ENCODE data around the gene NAV2.

NAV2 gene

DNA sequence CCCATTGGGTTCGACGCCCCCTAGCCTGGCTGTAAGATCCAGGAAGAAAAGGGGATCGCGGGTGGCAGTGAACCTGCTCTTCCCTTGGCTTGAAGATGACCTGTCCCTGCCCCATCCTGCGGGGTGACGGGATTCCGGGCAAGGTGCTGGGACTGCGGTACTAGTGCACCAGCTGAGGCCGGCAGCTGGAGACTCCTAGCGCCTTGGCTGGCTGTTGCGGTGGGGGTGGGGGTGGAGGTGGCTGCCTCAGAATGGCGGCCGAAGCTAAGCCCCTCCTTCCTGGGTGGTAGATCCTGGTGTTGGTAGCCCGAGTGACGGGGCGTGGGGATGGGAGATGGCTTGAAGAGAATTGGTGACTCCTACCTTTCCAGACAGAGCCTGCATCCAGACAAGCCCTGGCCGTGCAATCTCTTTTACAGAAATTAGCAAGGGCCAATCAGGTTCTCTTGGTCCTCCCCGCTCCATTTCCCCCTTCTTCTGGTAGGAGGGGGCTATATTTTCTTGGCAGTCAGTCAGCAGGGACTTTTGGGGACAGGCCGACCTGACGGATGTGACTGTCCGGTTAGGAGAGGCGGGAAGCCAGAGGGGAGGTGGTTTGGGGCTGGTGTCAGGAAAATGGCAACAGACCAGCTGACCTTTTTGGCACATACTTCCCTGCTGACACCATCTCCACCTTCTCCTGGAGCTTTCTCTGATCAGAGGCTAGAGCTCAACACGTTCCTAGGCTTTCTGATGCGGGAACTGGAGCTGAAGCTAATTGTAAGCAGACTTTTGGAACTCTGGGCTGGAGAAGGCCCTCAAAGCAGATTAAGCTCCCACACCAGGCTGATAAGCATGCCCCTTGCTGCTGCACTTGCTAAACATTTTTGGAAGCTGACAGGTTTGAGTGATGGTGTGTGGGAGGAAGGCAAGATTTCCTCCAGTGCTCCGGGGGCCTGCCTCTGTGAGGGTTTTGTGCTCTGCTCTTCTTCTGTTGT is 2.0 kb downstream of the NAV2 start:
- DNase-seq (ENCODE audit: low read depth), result no peak

DNA sequence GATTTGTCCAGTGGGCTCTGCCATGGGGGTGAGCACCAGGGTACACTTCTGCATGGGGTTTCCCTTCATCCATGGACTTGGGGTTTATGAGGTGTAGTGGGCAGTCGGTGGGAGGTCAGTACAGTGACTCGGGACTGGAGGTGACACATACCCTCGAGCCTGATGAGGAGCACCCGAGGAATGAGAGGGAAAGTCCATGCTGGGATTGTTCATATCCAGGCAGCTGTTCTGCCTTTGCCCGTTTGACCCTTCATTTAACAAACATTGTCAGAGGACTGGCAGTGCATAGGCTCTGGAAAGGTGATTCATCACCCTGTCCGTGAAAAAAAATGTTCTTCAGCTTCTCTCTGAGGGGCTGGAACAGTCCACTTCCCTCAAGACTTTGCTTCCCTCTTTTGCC is 2.7 kb downstream of the NAV2 start:
- no peak for DNase-seq (ENCODE audit: low read depth)

DNA sequence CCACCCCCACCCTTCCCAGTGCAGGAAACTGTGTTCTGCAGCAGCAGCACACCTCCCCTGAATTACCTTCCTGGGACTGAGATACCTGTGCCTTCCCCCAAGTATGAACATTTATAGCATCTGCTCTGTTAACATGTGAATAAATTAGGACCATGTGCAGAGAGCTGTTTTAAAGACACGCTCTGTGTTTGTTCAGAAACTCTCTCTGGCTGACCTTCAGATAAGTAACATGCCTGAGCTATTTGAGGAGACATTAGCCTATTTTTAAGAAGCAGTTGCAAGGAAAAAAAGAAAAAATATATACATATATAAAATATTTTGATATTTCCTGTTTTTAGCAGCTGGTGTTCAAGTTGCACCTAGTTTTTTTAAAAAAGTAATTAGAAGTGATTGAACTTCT is 5.4 kb downstream of the NAV2 start:
- no peak for DNase-seq (ENCODE audit: low read depth)

DNA sequence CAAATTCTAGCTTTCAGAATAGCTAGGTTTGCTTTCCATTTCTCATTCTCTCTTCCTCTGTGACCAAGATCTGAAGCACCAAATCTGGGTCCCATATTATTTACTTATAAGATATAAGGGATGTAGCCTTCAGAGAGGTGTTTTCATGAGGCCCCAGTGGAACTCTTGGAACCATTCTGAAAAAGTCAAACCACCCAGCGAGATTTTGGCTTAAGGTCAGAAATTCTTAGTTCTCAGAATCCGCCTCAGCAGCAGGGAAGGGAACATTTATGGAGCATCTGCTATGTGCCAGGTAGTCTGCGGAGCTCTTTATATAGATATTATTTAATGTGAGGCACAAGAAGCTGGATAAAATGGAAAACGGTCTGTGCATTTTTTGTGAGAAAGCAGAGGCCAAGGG is 6.3 kb downstream of the NAV2 start:
- DNase-seq (ENCODE audit: low read depth), result no peak

DNA sequence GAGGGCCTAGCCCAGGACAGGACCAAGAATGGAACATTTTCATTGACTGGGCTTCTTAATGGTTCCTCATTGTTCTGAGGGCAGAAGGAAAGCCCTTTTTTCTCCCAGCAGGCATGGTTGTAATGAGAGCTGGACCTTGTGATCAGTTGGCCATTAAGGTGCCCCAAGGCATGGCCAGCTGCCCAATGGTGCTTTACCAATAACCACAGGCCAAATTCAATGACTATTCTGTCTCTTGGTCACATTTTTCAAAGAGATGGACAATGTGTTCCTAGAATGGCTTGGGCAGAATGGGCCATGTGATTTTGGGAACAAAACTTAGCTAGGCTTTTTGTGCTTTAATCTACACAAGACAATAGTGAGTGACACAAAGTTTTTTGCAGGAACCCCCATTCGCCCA is 7.3 kb downstream of the NAV2 start:
- no peak for DNase-seq (ENCODE audit: low read depth)

DNA sequence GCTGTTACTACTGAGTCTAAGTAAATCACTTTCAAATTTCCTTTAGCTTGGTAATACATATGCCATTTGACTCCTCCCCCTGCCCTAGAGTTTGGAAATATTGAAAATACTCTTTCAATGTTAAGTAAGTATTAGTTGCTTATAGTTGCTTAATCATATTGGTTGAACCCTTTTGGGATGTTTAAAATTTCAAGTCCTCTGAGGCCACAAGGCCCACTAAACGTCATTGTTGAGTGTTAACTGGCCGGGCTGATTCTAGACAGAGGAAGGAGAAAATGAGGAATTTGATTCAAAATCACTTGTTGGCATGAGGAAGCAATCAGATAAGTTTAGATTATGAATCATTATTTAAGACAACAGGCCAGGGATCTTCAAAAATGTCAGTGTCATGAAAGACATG is 8.5 kb downstream of the NAV2 start:
- DNase-seq (ENCODE audit: low read depth), result no peak

DNA sequence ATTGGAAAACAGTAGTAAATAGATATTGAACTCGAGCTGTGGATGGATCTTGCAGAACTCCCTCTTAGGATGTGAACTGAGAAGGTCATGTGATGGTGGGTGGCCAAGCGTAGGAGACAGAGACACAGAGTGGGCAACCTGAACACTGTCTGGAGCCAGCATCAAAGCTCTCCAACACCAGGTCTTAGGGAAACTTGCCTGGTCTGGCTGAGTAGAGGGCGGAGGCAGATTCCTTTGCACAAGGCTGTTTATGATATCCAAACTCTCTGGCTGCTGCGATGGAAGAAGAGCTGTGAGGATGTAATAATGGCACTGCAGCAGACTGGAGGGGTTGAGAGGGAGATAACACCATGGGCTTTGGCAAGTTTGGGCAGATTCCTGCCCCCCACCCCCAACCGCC is 10.1 kb downstream of the NAV2 start:
- no peak for DNase-seq (ENCODE audit: low read depth)

DNA sequence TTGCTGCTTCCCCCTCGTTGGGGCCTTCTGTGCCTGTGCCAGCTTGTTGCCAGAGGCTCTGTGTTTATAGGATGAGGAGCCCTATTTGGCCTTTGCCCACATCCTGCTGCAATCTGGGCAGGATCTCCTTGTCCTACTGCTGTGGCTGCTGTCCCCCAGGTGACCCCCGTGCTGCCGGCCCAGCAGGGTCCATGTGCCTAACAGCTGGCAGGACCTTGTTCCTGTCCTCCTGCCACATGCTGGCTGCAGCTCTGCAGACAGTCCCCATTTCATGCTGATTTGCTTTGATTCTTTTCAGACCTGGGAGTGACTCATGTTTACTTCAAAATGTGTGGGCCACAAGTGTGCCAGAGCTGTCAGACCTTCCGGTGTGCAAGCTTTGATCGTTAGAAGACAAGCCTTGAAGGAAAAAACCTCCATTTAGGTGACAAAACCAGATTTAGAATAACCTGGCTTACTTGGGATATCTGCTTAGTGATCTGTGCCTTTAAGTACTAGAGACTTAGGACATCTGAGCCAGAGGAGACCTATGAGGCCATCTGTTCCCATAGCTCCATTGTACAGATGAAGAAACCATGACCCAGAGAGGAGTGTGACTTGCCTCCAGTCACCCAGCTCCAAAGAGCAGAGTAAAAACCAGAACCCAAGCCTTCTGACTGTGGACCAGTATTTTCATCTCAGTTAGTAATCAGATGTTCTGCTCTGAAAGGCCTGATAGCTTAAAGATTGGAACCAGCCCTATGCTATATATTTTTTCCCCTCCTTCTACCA is 11.1 kb downstream of the NAV2 start:
- DNase-seq (ENCODE audit: low read depth), result no peak

DNA sequence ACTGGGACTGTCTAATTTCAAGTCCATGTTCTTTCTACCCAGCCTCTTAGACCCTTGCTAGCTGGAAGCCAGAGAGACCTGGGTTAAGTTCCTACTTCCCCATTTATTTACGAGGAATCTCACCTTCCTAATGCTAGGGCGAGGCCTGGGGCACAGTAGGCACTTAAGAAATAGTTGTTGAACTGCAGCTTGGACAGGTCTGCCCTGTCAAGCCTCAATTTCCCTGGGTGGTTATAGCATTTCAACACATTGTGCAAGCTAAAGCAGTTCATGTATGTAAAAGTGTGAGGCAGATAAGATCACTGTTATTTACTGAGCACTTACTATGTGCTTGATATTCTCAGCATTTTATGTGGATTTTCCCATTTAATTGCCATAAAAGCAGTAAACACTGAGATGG is 12.1 kb downstream of the NAV2 start:
- no peak for DNase-seq (ENCODE audit: low read depth)

DNA sequence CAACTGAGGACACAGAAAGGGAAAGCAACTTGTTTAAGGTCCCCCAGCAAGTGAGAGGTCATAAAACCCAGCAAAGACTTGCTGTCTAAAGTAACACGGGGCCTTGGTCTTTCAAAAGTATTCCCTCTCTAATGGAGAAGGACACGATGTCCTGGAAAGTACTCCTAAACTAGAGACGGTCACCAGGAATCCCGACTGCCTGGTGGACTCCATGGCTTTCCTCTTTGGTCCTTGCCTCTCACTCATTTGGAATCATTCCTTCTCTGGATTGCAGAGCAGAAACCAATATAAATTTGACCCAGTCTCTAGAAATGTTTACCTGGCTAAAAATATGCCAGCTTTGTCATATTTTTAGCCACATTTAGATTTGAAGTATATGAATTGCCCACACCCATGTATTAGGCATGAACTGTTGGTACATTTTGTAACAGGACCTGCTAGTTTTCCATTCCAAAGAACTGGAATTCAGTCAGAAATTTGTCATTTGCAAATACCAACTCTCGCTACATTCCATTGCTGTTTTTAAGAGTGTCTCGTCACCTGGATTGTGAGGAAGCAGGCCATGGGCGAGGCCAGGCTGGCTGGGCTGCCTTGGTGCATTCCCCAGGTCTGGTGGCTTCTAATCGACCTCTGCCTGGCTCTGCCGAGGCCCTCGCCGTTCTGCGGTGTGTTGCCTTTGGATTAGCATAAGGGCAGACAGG is 12.9 kb downstream of the NAV2 start:
- DNase-seq (ENCODE audit: low read depth), result no peak

DNA sequence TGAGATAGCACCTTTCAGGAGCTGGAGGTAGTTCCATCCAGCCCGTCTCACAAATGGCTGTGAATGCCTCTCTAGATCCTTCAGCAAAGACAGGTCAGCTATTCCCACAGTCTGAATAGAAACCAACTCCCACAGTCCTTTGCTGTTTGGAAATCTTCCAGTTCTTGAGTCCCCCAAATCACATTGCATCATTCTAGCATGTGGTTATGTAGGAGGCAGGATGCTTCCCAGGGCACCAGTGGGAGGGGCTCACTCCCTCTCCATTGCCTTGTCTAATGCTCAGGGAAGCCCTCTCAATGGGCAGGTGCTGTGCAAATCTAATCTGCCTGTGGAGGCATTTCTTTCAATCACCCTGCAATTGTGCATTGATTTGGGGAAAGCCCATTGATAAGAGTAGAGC is 14.6 kb downstream of the NAV2 start:
- DNase-seq (ENCODE audit: low read depth), result no peak

DNA sequence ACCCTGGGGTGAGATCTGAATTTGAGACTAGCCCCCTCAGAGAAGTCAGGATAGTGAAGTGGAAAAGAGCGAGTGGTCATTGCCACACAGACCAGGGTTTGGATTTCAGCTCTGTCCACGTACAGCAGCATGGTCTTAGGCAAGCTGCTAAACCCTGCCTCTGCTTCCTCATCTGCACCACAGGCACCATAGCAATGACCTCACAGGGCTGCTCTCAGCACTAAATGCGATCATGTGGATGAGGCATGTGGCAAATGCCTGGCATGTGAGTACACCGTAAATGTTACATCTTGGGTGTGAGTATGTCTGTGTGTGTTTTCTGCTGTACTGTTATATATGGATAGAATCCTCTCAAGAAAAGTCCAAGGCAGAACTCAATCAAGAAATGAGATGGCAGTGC is 15.8 kb downstream of the NAV2 start:
- DNase-seq (ENCODE audit: low read depth), result no peak

DNA sequence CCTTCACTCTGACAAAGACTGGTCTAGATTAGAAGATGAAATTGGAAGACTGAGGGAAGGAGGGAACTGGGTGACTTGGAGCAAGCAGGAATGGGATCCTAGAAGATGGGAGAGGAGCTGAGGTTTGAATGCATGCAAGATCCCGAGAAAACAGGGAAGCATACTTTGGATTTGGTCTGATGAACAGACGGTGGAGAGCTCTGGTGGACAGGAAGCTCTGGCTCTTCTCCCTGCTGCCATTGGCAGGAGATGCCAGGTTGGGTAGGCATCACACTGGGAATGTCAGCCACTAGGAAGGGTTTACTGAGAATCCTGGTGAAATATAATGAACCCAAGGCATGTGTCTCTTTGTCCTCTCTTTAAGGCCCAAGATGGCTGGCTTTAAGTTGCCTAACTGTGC is 16.5 kb downstream of the NAV2 start:
- DNase-seq (ENCODE audit: low read depth), result no peak

DNA sequence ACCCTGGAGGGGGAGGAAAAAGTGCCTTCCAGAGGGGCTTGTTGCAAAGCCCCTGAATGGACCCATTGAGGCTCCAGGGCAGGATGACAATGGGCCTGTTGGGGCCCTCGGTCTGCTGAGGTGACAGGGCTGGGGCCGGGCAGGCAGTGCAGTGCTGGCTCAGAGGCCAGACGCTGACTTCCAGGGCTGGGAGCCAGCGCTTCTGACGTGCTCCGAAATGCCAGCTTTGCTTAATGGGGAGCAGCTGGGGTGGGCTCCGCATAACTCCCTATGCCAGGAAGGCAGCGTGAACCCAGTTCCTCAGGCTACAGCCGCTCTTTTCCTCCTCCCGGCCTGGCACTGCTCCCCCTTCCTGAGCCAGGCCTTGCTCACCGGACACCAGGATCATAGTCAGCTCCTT is 17.7 kb downstream of the NAV2 start:
- no peak for DNase-seq (ENCODE audit: low read depth)

DNA sequence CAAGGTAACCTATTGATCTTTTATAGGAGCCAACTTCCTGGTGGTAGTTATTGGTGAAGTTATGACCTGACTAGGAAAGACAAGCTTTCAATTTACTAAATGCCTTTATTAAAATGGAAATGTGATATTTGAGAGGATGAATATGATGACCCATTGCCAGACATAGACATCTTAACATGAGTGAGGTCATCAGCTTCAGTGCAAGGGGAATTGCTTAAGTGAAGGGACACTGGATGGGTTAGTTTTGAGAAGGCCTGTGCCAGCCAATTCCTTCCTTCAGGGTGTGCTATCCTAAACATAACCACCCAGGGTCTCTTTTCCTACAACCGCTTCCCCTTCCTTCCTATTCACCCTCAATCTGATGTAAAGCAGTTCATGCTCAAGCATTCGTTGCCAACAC is 21.5 kb downstream of the NAV2 start:
- no peak for DNase-seq (ENCODE audit: low read depth)

DNA sequence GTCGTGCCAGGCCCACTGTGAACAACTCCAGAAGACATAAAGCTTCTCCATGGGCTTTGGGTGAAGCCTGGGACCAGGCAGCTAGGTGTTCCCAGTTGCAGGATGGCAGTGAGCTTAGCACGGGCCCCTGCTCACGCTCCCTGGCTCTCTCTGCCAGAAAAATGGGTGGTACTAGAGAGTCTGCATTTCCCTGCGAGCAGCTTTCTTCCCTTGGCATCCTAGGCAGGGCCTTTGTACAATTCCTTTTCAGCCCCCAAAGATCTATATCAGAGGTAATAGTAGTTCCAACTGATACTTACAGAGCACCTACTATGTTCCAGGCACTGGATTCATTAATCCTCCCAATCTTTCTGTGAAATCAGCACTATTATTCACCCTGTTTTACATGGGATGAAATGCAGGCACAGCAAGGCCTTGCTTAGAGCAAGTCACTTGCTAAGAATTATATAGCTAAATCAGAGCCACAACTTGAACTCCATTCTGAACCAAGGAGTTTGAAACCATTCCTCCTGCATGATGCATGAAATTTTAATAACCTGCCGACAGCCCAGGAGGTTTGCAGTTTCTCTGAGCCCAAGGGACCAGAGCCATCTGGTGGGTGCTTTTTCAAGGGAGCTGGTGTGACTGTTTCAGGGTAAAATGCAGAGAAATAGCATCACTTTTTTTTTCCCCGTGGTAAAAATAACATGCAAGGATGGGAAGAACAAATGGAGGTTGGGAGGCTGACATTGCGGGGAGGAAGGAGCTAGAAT is 22.7 kb downstream of the NAV2 start:
- DNase-seq (ENCODE audit: low read depth), result no peak

DNA sequence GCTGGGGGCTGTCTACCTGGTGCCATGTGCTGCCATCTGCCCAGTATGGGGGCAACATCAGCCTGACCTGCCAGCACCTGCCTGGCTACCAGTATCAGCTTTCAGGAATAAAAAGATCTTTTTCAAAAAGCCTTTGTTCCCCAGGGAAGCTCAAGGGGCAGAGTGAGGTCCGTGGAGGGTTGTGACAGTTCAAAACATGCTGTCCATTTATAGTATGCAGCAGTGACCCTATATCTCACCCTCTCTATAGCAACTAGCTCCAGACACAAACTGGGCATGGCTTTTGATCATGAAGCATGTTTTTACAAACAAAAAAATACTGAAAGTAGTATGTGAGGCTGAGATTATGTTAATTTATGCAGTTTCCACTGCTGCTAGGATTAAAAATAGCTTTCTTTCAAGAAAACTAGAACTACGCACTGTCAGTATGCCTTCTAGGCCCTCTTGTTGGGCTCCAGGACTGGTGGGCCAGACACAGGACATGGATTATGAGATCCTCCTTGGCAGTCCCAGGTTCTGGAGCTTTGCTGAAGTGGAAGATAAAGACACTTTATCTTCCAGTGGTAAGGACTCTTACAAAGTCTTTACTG is 23.4 kb downstream of the NAV2 start:
- no peak for DNase-seq (ENCODE audit: low read depth)

DNA sequence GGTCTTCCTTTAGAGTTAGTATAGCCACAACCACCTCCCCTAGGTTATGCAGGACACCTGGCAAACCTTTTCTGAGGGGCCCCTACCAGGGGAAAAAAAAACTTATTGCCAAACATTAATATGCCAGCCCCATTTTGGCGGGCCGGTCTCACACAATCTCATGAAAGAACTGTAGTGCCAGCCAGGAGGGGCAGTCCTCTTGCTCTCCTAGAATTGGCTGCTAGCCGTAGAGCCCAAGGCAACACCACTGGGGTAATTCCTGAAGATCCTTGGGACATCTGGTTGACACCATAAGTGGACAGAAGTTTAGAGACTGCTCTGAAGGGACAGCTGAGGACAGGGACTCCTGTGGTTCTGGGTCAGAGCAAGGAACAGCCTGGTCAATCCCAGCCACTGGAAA is 24.2 kb downstream of the NAV2 start:
- no peak for DNase-seq (ENCODE audit: low read depth)

DNA sequence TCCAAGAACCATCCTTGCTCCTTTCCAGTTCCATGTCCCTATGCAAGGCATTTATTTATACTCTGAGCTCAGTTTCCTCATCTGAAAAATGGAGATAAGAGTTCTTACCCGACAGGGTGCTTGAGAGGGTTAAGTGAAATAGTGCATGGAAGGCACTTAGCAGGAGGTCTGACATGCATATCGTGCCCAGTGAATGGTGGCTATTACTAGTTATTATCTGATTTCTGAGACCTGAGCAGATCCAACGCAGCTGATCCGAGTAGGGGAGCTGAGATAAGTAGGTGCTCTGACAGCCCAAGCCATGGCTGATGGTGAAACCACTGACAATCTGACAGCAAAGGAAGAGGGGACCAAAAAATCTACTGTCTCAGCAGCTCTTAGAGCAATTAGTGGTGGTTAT is 24.9 kb downstream of the NAV2 start:
- DNase-seq (ENCODE audit: low read depth), result no peak

DNA sequence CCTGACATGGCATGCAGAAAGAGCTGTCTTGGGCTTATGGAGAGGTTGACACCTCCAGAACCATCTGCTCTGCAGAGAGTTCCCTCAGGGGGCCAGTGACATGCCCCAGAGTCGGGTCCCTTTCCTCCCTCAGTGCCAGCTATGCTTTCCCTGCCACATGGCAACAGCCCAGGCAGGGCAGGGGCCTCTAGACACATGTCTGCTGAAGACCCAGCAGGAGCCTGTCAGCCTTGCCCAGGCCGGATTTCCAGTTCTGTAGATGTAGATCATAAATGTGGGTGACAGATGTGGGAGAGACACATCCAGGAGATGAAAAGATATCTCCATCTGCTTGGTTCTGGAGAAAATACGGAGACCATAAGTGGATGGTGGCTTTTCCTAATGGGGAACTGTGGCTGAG is 25.5 kb downstream of the NAV2 start:
- DNase-seq (ENCODE audit: low read depth), result no peak

DNA sequence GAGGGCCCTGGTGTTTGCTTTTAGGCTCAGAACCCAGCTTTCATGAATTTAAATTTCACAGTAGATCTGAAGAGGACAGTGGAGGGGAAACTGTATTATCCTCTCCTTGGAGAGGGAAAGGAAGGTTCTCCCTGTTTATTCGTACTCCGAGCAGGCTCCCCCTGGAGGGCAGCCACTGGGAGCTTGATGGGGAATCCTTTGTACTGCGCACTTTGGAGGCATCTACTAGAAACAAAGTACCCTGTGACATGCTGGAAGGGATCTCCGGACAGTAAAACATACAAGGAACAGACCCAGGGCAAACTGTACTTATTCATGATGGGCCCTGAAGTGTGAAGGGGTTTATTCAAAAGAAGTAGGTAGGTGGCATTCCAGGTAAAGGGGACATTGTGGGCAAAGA is 27.2 kb downstream of the NAV2 start:
- no peak for DNase-seq (ENCODE audit: low read depth)

DNA sequence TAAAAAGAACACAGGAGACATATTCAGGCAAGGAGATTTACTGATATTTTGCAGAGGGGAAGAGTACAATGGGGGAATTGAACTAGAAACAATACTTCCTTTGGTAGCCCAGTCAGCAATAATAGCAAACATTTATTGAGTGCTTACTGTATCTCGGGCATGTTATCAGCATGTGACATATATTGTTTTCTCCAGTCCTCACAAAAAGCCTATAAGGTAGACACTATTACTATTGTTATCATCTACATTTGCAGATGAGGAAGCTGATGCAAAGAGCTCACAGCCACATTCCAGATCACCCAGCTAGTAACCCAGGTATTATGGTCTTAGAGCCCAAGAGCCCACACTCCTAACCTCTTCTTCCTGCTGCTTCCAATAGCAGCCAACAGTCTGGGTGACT is 27.9 kb downstream of the NAV2 start:
- no peak for DNase-seq (ENCODE audit: low read depth)

Data from T follicular helper cell (primary cell).